Astrocyte (in vitro differentiated cells and primary cell): ENCODE measurements around the gene EIF4G3. TPM values are rescaled to one million over a fixed set of nuclear protein-coding genes. Genes with fewer than 3 reads are reported as not detected.
"Not testable (repeated sequence)": the region's sequence is repeated elsewhere in the genome, so short reads cannot be mapped to it uniquely, and the experiment has no call there.

Experiments used
- DNase-seq: peaks from one replicate; pipeline ENCODE4 v3.0.0-alpha.2; 2010; ENCODE audit warnings: low read depth
- FAIRE-seq: peaks from 2 replicates; lab custom pipeline; 2011; peaks lifted over from hg19 to GRCh38; lab: Jason Lieb, UNC
- H2AFZ ChIP-seq: 2 replicates; pipeline ENCODE4 v1.6.0; 2012; ENCODE audit warnings: low read depth, low read length, inconsistent platforms
- H3K27ac ChIP-seq: 2 replicates; pipeline ENCODE4 v1.5.1; 2011; ENCODE audit warnings: low read depth, low read length, inconsistent platforms
- H3K27me3 ChIP-seq: 2 replicates; pipeline ENCODE4 v1.6.0; 2011; ENCODE audit warnings: low read length, inconsistent platforms; ENCODE audit not compliant: insufficient read depth
- H3K36me3 ChIP-seq: 2 replicates; pipeline ENCODE4 v1.5.1; 2011; ENCODE audit warnings: low read length, inconsistent platforms; ENCODE audit not compliant: insufficient read depth
- H3K4me1 ChIP-seq: 2 replicates; pipeline ENCODE4 v1.5.1; 2011; ENCODE audit warnings: low read length, inconsistent platforms; ENCODE audit not compliant: insufficient read depth
- H3K4me2 ChIP-seq: 2 replicates; pipeline ENCODE4 v1.6.0; 2012; ENCODE audit warnings: low read length, inconsistent platforms
- H3K4me3 ChIP-seq: 2 replicates; pipeline ENCODE4 v1.5.1; 2011; ENCODE audit warnings: low read depth, mild to moderate bottlenecking, low read length, inconsistent platforms; ENCODE audit not compliant: insufficient read depth
- H3K79me2 ChIP-seq: 2 replicates; pipeline ENCODE4 v1.6.0; 2012; ENCODE audit warnings: mild to moderate bottlenecking, low read length, inconsistent platforms; ENCODE audit not compliant: insufficient read depth
- H3K9ac ChIP-seq: 2 replicates; pipeline ENCODE4 v1.6.0; 2012; ENCODE audit warnings: mild to moderate bottlenecking, low read length, inconsistent platforms
- H3K9me3 ChIP-seq: 2 replicates; pipeline ENCODE4 v1.5.1; 2012; ENCODE audit warnings: low read depth, mild to moderate bottlenecking, low read length, inconsistent platforms; ENCODE audit not compliant: insufficient read depth
- H4K20me1 ChIP-seq: 2 replicates; pipeline ENCODE4 v1.6.0; 2012; ENCODE audit warnings: low read length, inconsistent platforms; ENCODE audit not compliant: insufficient read depth
- H3K27ac Mint-ChIP-seq: one replicate; pipeline ENCODE4 v1.8.0; 2021; ENCODE audit warnings: mild to moderate bottlenecking, mixed read lengths; ENCODE audit not compliant: unreplicated experiment
- H3K27me3 Mint-ChIP-seq: one replicate; pipeline ENCODE4 v1.8.0; 2021; ENCODE audit warnings: low read depth, mixed read lengths; ENCODE audit not compliant: unreplicated experiment
- H3K36me3 Mint-ChIP-seq: one replicate; pipeline ENCODE4 v1.8.0; 2021; ENCODE audit warnings: low read depth, mixed read lengths; ENCODE audit not compliant: unreplicated experiment
- H3K4me1 Mint-ChIP-seq: one replicate; pipeline ENCODE4 v1.8.0; 2021; ENCODE audit warnings: low read depth, mixed read lengths; ENCODE audit not compliant: unreplicated experiment
- H3K4me3 Mint-ChIP-seq: one replicate; pipeline ENCODE4 v1.8.0; 2021; ENCODE audit warnings: mild to moderate bottlenecking, moderate library complexity, mixed read lengths; ENCODE audit not compliant: unreplicated experiment
- H3K9me3 Mint-ChIP-seq: one replicate; pipeline ENCODE4 v1.8.0; 2021; ENCODE audit warnings: mild to moderate bottlenecking, mixed read lengths; ENCODE audit not compliant: unreplicated experiment
- EZH2 ChIP-seq: IDR thresholded peaks from 2 replicates; pipeline ENCODE4 v1.6.1; 2012; ENCODE audit warnings: mild to moderate bottlenecking, low read length, inconsistent platforms; ENCODE audit not compliant: insufficient read depth
- total RNA-seq: library from RNA; stranded (reverse); gene quantifications from 2 replicates; pipeline ENCODE4 v1.2.1, GENCODE V29; 2021
- TF ChIP-seq, protein P1 (sequence below): IDR thresholded peaks from 2 replicates; pipeline ENCODE4 v1.5.1; 2011; ENCODE audit warnings: low read depth, mild to moderate bottlenecking, inconsistent platforms, low read length, moderate library complexity; ENCODE audit not compliant: insufficient read depth

EIF4G3 gene
- total RNA-seq, 1 donor from 2014 or later = 76.1 TPM

DNA sequence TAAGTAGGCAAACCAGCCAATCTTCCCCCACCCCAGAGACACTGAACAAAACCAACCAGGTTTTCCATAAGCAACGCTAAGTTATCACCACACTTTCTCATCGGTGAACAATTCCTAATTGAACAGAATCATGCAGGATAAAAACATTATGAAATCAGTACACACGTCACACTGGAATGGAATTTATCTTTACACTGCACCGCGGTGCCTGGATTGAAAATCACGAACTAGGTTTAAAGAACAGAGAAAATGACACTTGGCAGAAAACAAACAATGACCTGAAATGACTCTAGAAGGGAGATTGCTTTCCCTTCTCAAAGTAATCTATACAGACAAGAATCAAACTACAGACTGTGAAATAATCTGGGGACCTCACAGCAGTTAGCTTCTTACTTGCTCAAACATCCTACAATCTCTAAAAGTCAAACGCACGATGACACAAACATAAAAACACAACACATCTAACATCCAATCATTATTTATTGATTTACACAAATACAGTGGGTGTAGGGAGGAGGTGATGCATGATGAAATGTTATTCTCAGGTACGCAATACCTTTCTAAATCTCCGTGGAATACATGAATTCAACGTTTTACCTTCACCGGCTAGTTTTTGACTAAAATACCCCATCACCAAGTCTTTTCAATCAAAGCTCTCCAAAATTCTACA lies 1.9 kb downstream of the EIF4G3 start:
- Mint-ChIP-seq H3K9me3 (no peaks in the 10 kb centered on the region), H3K4me1 (peaks cover 9% of the 10 kb centered on the region), H3K4me3 (peak overlapping the region; percentile 89), H3K27me3 (no peaks in the 10 kb centered on the region), H3K27ac (peak overlapping the region; percentile 60), H3K36me3 (peaks cover 6% of the 10 kb centered on the region)
- peak; percentile 83 for DNase-seq
- Histone ChIP-seq H3K4me1 (peaks cover 4% of the 10 kb centered on the region), H3K27ac (peak overlapping the region; percentile 67), H3K79me2 (peaks cover 58% of the 10 kb centered on the region), H3K4me3 (peak overlapping the region; percentile 89), H3K27me3 (no peaks in the 10 kb centered on the region), H4K20me1 (peaks cover 50% of the 10 kb centered on the region), H3K9me3 (no peaks in the 10 kb centered on the region), H2AFZ (no peak overlapping the region), H3K36me3 (no peaks in the 10 kb centered on the region), H3K4me2 (peak overlapping the region; percentile 87), H3K9ac (peak overlapping the region; percentile 95)
- TF ChIP-seq EZH2 = no peak
- TF ChIP-seq, protein P1, sequence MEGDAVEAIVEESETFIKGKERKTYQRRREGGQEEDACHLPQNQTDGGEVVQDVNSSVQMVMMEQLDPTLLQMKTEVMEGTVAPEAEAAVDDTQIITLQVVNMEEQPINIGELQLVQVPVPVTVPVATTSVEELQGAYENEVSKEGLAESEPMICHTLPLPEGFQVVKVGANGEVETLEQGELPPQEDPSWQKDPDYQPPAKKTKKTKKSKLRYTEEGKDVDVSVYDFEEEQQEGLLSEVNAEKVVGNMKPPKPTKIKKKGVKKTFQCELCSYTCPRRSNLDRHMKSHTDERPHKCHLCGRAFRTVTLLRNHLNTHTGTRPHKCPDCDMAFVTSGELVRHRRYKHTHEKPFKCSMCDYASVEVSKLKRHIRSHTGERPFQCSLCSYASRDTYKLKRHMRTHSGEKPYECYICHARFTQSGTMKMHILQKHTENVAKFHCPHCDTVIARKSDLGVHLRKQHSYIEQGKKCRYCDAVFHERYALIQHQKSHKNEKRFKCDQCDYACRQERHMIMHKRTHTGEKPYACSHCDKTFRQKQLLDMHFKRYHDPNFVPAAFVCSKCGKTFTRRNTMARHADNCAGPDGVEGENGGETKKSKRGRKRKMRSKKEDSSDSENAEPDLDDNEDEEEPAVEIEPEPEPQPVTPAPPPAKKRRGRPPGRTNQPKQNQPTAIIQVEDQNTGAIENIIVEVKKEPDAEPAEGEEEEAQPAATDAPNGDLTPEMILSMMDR = no peak
- peak; percentile 50 for FAIRE-seq

DNA sequence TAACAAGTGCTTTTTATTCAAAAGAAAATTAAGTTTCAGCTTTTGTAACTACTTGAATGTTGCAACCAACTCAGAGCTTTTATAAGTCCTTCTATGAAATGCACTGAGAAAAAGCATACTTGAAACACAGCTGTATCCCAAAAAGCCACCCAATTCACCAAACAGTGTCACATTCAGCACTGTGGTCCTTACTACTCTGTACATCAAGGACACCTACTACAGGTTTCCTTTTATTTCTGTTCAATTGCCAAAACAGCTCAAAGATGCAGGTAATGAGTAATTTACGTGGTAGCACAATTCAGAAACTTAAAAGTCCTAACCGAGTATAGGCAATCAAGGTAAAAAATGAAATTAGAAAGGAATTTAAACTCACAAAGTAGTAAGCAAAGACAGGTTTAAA lies 2.5 kb downstream of the EIF4G3 start:
- H3K36me3 ChIP-seq = peaks cover 2% of the 10 kb centered on the region
- no peaks in the 10 kb centered on the region for H3K27me3 ChIP-seq
- no peak for TF ChIP-seq EZH2
- TF ChIP-seq, protein P1 = no peak
- peak overlapping the region; percentile 87 for H3K4me2 ChIP-seq
- DNase-seq (no peak), FAIRE-seq (no peak)
- peak overlapping the region; percentile 67 for H3K27ac ChIP-seq
- no peak overlapping the region for H2AFZ ChIP-seq
- peaks cover 4% of the 10 kb centered on the region for H3K4me1 ChIP-seq
- H3K4me3 ChIP-seq = peak overlapping the region; percentile 89
- H3K9me3 ChIP-seq = no peaks in the 10 kb centered on the region
- Mint-ChIP-seq H3K4me1 (peaks cover 9% of the 10 kb centered on the region), H3K9me3 (no peaks in the 10 kb centered on the region), H3K27me3 (no peaks in the 10 kb centered on the region), H3K36me3 (peaks cover 6% of the 10 kb centered on the region), H3K4me3 (peak overlapping the region; percentile 89), H3K27ac (no peak overlapping the region)
- H3K79me2 ChIP-seq = peaks cover 64% of the 10 kb centered on the region
- H3K9ac ChIP-seq = peak overlapping the region; percentile 95
- H4K20me1 ChIP-seq = peaks cover 50% of the 10 kb centered on the region

DNA sequence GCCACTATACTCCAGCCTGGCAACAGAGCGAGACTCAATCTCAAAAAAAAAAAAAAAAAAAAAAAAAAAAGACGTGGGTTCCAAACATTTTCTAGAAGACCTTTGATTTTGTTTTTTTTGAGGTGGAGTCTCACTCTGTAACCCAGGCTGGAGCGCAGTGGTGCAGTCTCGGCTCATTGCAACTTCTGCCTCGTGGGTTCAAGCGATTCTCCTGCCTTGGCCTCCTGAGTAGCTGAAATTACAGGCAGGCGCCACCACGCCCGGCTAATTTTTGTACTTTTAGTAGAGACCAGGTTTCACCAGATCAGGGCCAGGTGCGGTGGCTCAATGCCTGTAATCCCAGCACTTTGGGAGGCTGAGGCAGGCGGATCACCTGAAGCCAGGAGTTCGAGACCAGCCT lies 3.6 kb downstream of the EIF4G3 start:
- not testable (repeated sequence) for H3K9me3 ChIP-seq, H3K4me2 ChIP-seq, H3K36me3 ChIP-seq, H3K4me3 ChIP-seq, H3K4me1 Mint-ChIP-seq, H2AFZ ChIP-seq, H3K36me3 Mint-ChIP-seq, DNase-seq, H3K27ac Mint-ChIP-seq, H3K27ac ChIP-seq, H3K4me3 Mint-ChIP-seq, FAIRE-seq, H3K27me3 ChIP-seq, H3K4me1 ChIP-seq, H3K9me3 Mint-ChIP-seq, H3K9ac ChIP-seq, H3K27me3 Mint-ChIP-seq
- H4K20me1 ChIP-seq = peaks cover 58% of the 10 kb centered on the region
- H3K79me2 ChIP-seq = peaks cover 75% of the 10 kb centered on the region

DNA sequence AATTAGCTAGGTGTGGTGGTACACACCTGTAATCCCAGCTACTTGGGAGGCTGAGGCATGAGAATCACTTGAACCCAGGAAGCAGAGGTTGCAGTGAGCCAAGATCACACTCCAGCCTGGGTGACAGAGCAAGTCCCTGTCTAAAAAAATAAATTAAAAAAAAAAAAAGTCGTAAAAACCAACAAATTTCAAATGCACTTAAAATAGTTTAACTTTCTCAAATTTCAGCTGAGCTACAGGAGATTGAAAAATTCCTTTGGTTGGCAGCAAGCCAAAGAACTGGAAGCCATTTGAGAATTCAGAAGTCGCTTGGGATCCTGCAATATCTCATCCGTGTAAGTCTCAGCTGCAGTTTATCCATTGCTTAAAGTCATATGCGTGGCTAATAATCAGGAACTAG lies 5.9 kb downstream of the EIF4G3 start:
- H3K9me3 ChIP-seq, H3K4me3 ChIP-seq, H3K4me1 ChIP-seq, H2AFZ ChIP-seq, H3K27me3 ChIP-seq, H3K4me1 Mint-ChIP-seq, H3K9me3 Mint-ChIP-seq, H3K27me3 Mint-ChIP-seq, H3K36me3 ChIP-seq, H3K4me3 Mint-ChIP-seq, H3K27ac ChIP-seq, FAIRE-seq, H3K9ac ChIP-seq, H3K4me2 ChIP-seq, H3K36me3 Mint-ChIP-seq: not testable (repeated sequence)
- DNase-seq = peak; percentile 53
- H3K79me2 ChIP-seq = peaks cover 95% of the 10 kb centered on the region
- peak overlapping the region; percentile 7 for H3K27ac Mint-ChIP-seq
- peaks cover 72% of the 10 kb centered on the region for H4K20me1 ChIP-seq
